H7 (cell line): ENCODE measurements around the gene ZNF829. TPM values are rescaled to one million over a fixed set of nuclear protein-coding genes. Genes with fewer than 3 reads are reported as not detected.

Experiments used
- DNase-seq: peaks from one replicate; pipeline ENCODE4 v3.0.0; 2012
- H3K27me3 ChIP-seq: 2 replicates; pipeline ENCODE4 v1.6.0; 2011; ENCODE audit warnings: mild to moderate bottlenecking, low read length; ENCODE audit not compliant: control insufficient read depth, insufficient read depth
- H3K36me3 ChIP-seq: replicated peaks from 2 replicates; pipeline ENCODE4 v1.5.1; 2011; ENCODE audit warnings: low read length; ENCODE audit not compliant: control insufficient read depth, insufficient read depth
- H3K4me3 ChIP-seq: 2 replicates; pipeline ENCODE4 v1.5.1; 2011; ENCODE audit warnings: low read depth, mild to moderate bottlenecking, control low read depth, low read length, moderate library complexity; ENCODE audit not compliant: insufficient read depth
- total RNA-seq: library from RNA; depleted of rRNA; stranded (reverse); fragments of >200 nt; shearing (Covaris generic); gene quantifications from 2 replicates; pipeline ENCODE4 v1.2.3, GENCODE V29; 2014; rRNA removed

The ZNF829 gene
- not detected in 2 replicates for total RNA-seq

- peak; percentile 10 for DNase-seq
- Histone ChIP-seq H3K36me3 (no peaks in the 10 kb centered on the region), H3K27me3 (no peaks in the 10 kb centered on the region), H3K4me3 (peak within 1 kb of the TSS; percentile 46; the same call in 1 of the 2 replicates)
These were observed at the start of gene ZNF829, which contains the start of gene ZNF568 for GRCh38 chr19:36915992-36916830. ZNF829 (minus strand) TSS chr19:36916291; CDS start chr19:36915167, 1,124 bp downstream. ZNF568 (plus strand) TSS chr19:36916332; CDS start chr19:36922771, 6,439 bp downstream.

- no peak for DNase-seq
- no peak overlapping the region for H3K4me3 ChIP-seq
These were observed 47.2 kb upstream of the ZNF829 start for GRCh38 chr19:36963280-36963679.

GRCh38 chr19:36962346-36962745 is 46.3 kb upstream of the ZNF829 start:
- DNase-seq: no peak
- no peaks in the 10 kb centered on the region for H3K36me3 ChIP-seq
- H3K4me3 ChIP-seq: no peak overlapping the region
- H3K27me3 ChIP-seq: no peaks in the 10 kb centered on the region

More at GRCh38 chr19:36963280-36963679, 47.2 kb upstream of the ZNF829 start:
- Histone ChIP-seq H3K27me3 (no peaks in the 10 kb centered on the region), H3K36me3 (no peaks in the 10 kb centered on the region)

- no peak overlapping the region for H3K4me3 ChIP-seq
- no peaks in the 10 kb centered on the region for H3K36me3 ChIP-seq
- no peaks in the 10 kb centered on the region for H3K27me3 ChIP-seq
- no peak for DNase-seq
These were observed 34.4 kb upstream of the ZNF829 start for GRCh38 chr19:36950335-36951119.

GRCh38 chr19:36939153-36939552 is 23.1 kb upstream of the ZNF829 start:
- no peak for DNase-seq
- H3K27me3 ChIP-seq: no peaks in the 10 kb centered on the region
- no peaks in the 10 kb centered on the region for H3K36me3 ChIP-seq
- no peak overlapping the region for H3K4me3 ChIP-seq

- Histone ChIP-seq H3K36me3 (no peaks in the 10 kb centered on the region), H3K4me3 (no peak overlapping the region), H3K27me3 (no peaks in the 10 kb centered on the region)
- DNase-seq: no peak
These were observed 15.6 kb upstream of the ZNF829 start for GRCh38 chr19:36931684-36932083.

GRCh38 chr19:36918090-36918489 is 2.0 kb upstream of the ZNF829 start:
- no peaks in the 10 kb centered on the region for H3K36me3 ChIP-seq
- DNase-seq: no peak
- H3K4me3 ChIP-seq: no peak overlapping the region
- no peaks in the 10 kb centered on the region for H3K27me3 ChIP-seq

- H3K27me3 ChIP-seq: no peaks in the 10 kb centered on the region
- no peak for DNase-seq
- H3K36me3 ChIP-seq: no peaks in the 10 kb centered on the region
- peak overlapping the region; percentile 46; the same call in 1 of the 2 replicates for H3K4me3 ChIP-seq
These were observed 900 bp upstream of the ZNF829 start for GRCh38 chr19:36916991-36917390.

- Histone ChIP-seq H3K36me3 (no peaks in the 10 kb centered on the region), H3K4me3 (no peak overlapping the region), H3K27me3 (no peaks in the 10 kb centered on the region)
- DNase-seq: no peak
These were observed 17.7 kb downstream of the ZNF829 start for GRCh38 chr19:36898422-36898821.

- Histone ChIP-seq H3K27me3 (no peaks in the 10 kb centered on the region), H3K36me3 (no peaks in the 10 kb centered on the region), H3K4me3 (no peak overlapping the region)
- no peak for DNase-seq
These were observed 21.2 kb downstream of the ZNF829 start for GRCh38 chr19:36894849-36895383.

GRCh38 chr19:36891768-36892357 is 24.2 kb downstream of the ZNF829 start:
- Histone ChIP-seq H3K27me3 (no peaks in the 10 kb centered on the region), H3K4me3 (no peak overlapping the region), H3K36me3 (no peaks in the 10 kb centered on the region)
- DNase-seq: no peak

- no peak for DNase-seq
- Histone ChIP-seq H3K36me3 (peaks cover 3% of the 10 kb centered on the region), H3K4me3 (no peak overlapping the region), H3K27me3 (no peaks in the 10 kb centered on the region)
These were observed 38.8 kb downstream of the ZNF829 start for GRCh38 chr19:36876993-36877938.

- Histone ChIP-seq H3K4me3 (no peak overlapping the region), H3K27me3 (no peaks in the 10 kb centered on the region)
These were observed 64.2 kb downstream of the ZNF829 start for GRCh38 chr19:36851898-36852297.

More at GRCh38 chr19:36851898-36852297, 64.2 kb downstream of the ZNF829 start:
- peaks cover 4% of the 10 kb centered on the region for H3K36me3 ChIP-seq
- no peak for DNase-seq
